GM23338 (cell line): ENCODE data around the gene FNDC3A.

Experiments used
- CREB1 ChIP-seq: fragments of 250-450 bp; sonication (Bioruptor Pico); IDR thresholded peaks from 2 replicates; pipeline ENCODE4 v1.5.0; 2020; ENCODE audit warnings: low read depth, mild to moderate bottlenecking, moderate library complexity
- CTCF ChIP-seq, 2 experiments: fragments of 200-600 bp in 1 of 2; sonication (generic) in 1 of 2; conservative IDR thresholded peaks; 2 replicates each; pipeline versions ENCODE4 v1.5.1 to v1.6.1; 2016 to 2017; ENCODE audit warnings: antibody characterized with exemption in 2 of 2, low read depth in 2 of 2, mild to moderate bottlenecking in 2 of 2, moderate library complexity in 1 of 2
- ETS1 ChIP-seq: IDR thresholded peaks from 2 replicates; pipeline ENCODE4 v1.6.1; 2016; ENCODE audit warnings: antibody characterized with exemption
- EZH2 ChIP-seq: fragments of 200-600 bp; sonication (generic); IDR thresholded peaks from one replicate; pipeline ENCODE4 v1.8.0; 2017; ENCODE audit warnings: antibody characterized with exemption, mild to moderate bottlenecking, low read depth; ENCODE audit not compliant: unreplicated experiment
- EZH2phosphoT487 ChIP-seq: fragments of 200-600 bp; sonication (generic); IDR thresholded peaks from one replicate; pipeline ENCODE4 v1.8.1; 2018; ENCODE audit warnings: antibody characterized with exemption; ENCODE audit not compliant: unreplicated experiment
- NANOG ChIP-seq: IDR thresholded peaks from 2 replicates; pipeline ENCODE4 v1.6.1; 2016; ENCODE audit warnings: antibody characterized with exemption, borderline replicate concordance
- POLR2AphosphoS5 ChIP-seq: IDR thresholded peaks from 2 replicates; pipeline ENCODE4 v1.6.1; 2016; ENCODE audit warnings: antibody characterized with exemption, low read depth
- REST ChIP-seq: IDR thresholded peaks from one replicate; pipeline ENCODE4 v1.6.1; 2018; ENCODE audit warnings: antibody characterized with exemption; ENCODE audit not compliant: unreplicated experiment
- ZNF114 ChIP-seq: fragments of 250-450 bp; sonication (Bioruptor Pico); IDR thresholded peaks from 2 replicates; pipeline ENCODE4 v1.5.0; 2020; ENCODE audit warnings: mild to moderate bottlenecking, moderate library complexity
- ZNF331 ChIP-seq: fragments of 250-450 bp; sonication (Bioruptor Pico); IDR thresholded peaks from 2 replicates; pipeline ENCODE4 v1.5.0; 2020; ENCODE audit warnings: low read depth, mild to moderate bottlenecking, moderate library complexity

GRCh38 chr13:49084961-49085360, 109.2 kb downstream of the FNDC3A start:
- no peak for TF ChIP-seq CTCF (conservative IDR thresholded peaks at IDR 0.05; ENCODE audit: low read depth in 2 of 2)
- TF ChIP-seq EZH2phosphoT487, result no peak
- TF ChIP-seq EZH2, result no peak
- no peak for TF ChIP-seq REST
- TF ChIP-seq POLR2AphosphoS5, result no peak
- no peak for TF ChIP-seq CREB1
- TF ChIP-seq ZNF331, result no peak
- no peak for TF ChIP-seq NANOG
- TF ChIP-seq ETS1, result no peak
- TF ChIP-seq ZNF114 (CRISPR knock-in tag), result no peak
